IPS-11a (cell line): ENCODE data around the gene JARID2.

ENCODE experiments used
- H3K4me3 ChIP-seq: one replicate; pipeline ENCODE4 v1.5.1; 2013; ENCODE audit warnings: low read depth, low read length, control low read depth

Gene JARID2

GRCh38 chr6:15483060-15483459, 237.2 kb downstream of the JARID2 start:
- no peak overlapping the region for H3K4me3 ChIP-seq

GRCh38 chr6:15484140-15484539, 238.3 kb downstream of the JARID2 start:
- H3K4me3 ChIP-seq, result no peak overlapping the region

- no peak overlapping the region for H3K4me3 ChIP-seq
Observed at GRCh38 chr6:15484821-15485220, 239.0 kb downstream of the JARID2 start.

GRCh38 chr6:15485936-15486335, 240.1 kb downstream of the JARID2 start:
- H3K4me3 ChIP-seq, result no peak overlapping the region

GRCh38 chr6:15487262-15487661, 241.4 kb downstream of the JARID2 start:
- H3K4me3 ChIP-seq, result no peak overlapping the region

- no peak overlapping the region for H3K4me3 ChIP-seq
Observed at GRCh38 chr6:15489261-15489962, 243.5 kb downstream of the JARID2 start.

- H3K4me3 ChIP-seq, result no peak overlapping the region
Observed at GRCh38 chr6:15490242-15491100, 244.6 kb downstream of the JARID2 start.

- H3K4me3 ChIP-seq, result no peak overlapping the region
Observed at GRCh38 chr6:15491255-15491985, 245.6 kb downstream of the JARID2 start.

GRCh38 chr6:15491986-15492269, 246.1 kb downstream of the JARID2 start:
- H3K4me3 ChIP-seq, result no peak overlapping the region

GRCh38 chr6:15493437-15494168, 247.7 kb downstream of the JARID2 start:
- no peak overlapping the region for H3K4me3 ChIP-seq

- no peak overlapping the region for H3K4me3 ChIP-seq
Observed at GRCh38 chr6:15495375-15495901, 249.6 kb downstream of the JARID2 start.

- H3K4me3 ChIP-seq, result no peak overlapping the region
Observed at GRCh38 chr6:15496345-15497131, 250.7 kb downstream of the JARID2 start.

GRCh38 chr6:15498640-15499039, 252.8 kb downstream of the JARID2 start:
- H3K4me3 ChIP-seq, result no peak overlapping the region

- H3K4me3 ChIP-seq, result no peak overlapping the region
Observed at GRCh38 chr6:15499125-15499524, 253.3 kb downstream of the JARID2 start.

- no peak overlapping the region for H3K4me3 ChIP-seq
Observed at GRCh38 chr6:15499591-15499990, 253.7 kb downstream of the JARID2 start.

- no peak overlapping the region for H3K4me3 ChIP-seq
Observed at GRCh38 chr6:15500078-15500740, 254.3 kb downstream of the JARID2 start.

GRCh38 chr6:15500901-15501825, 255.3 kb downstream of the JARID2 start:
- no peak overlapping the region for H3K4me3 ChIP-seq

- no peak overlapping the region for H3K4me3 ChIP-seq
Observed at GRCh38 chr6:15501826-15502445, 256.1 kb downstream of the JARID2 start.
